Hepatic stellate cell (primary cell): ENCODE measurements around the gene PBX4.
"Not testable (repeated sequence)": the region's sequence is repeated elsewhere in the genome, so short reads cannot be mapped to it uniquely, and the experiment has no call there.

Experiments used
- DNase-seq: peaks from one replicate; pipeline ENCODE4 v3.0.0; 2011; ENCODE audit warnings: low spot score

The PBX4 gene

GRCh38 chr19:19618219-19619051, at the start of gene PBX4:
Gene PBX4 (minus strand): TSS chr19:19618687. CDS start chr19:19618629, 58 bp downstream.
- DNase-seq: peak; percentile 60

GRCh38 chr19:19665420-19665948, 47.0 kb upstream of the PBX4 start:
- not testable (repeated sequence) for DNase-seq

DNA sequence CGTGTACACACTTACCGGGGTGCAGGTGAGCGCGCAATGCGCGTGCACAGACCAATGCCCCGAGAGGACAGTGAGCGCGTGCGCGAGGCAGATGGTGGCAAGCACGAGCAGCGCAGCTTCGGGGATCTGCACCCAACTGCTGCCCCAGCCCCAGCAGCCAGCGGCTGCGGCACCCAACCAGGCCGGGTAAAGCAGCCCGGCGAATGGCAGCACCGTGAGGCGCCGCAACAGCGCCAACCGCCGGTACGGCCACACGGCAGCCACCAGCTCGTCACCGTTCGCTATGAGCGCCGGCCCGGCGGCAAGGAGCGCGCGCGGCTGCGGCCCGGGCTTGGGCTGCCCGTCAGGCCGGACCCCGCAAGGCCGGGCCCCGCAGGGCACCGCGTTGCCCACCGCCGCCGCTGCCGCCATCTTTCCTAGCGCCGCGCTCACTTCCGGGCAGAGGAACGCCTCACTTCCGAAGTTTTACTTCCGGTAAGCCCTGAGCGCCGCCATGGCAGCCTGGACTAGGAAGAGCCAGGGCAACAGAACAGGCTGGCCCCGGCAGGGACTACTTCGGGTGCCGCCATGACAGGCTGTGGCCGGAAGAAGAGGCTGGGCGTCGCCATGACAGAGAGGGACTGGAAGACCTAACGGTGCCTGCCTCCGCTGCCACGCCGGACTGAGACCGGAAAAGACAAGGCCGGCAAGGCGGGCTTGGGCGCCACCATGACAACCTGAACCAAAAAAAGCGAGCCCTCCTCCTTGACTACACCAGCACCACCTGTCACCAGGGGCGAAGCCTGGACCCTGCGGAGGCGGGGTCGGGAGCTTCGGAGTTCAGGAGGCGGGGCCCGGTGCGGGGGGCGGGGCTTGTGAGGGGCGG, 45.0 kb upstream of the PBX4 start, which contains the start of gene ATP13A1:
Gene ATP13A1 (minus strand): TSS at position 421 of the 865 bp plus-strand sequence. CDS start 10 bp downstream, at position 411.
- DNase-seq: peak; percentile 94

- DNase-seq: peak; percentile 29
These were observed 44.4 kb upstream of the PBX4 start for GRCh38 chr19:19662871-19663255.

DNA sequence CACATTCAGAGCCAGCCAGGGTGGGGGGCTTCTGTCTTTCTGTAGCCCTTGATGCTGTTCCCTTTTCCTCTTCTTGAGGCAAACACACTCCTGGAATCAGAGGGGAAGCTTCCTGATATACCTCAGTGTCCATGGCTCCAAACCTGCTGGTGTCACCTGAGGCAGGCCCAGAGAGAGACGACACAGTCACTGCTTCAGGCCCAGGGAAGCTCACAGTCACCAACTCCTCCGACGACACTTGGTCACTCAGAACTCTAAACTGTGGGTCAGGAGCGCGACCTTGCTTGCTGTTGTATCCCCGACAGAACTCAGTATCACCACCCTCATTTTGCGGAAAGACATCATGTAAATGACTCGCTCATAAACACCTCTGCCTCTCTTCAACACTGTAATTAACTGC, 43.9 kb upstream of the PBX4 start:
- no peak for DNase-seq

GRCh38 chr19:19661675-19662251, 43.3 kb upstream of the PBX4 start:
- peak; percentile 14 for DNase-seq

GRCh38 chr19:19661141-19661674, 42.7 kb upstream of the PBX4 start:
- no peak for DNase-seq

DNA sequence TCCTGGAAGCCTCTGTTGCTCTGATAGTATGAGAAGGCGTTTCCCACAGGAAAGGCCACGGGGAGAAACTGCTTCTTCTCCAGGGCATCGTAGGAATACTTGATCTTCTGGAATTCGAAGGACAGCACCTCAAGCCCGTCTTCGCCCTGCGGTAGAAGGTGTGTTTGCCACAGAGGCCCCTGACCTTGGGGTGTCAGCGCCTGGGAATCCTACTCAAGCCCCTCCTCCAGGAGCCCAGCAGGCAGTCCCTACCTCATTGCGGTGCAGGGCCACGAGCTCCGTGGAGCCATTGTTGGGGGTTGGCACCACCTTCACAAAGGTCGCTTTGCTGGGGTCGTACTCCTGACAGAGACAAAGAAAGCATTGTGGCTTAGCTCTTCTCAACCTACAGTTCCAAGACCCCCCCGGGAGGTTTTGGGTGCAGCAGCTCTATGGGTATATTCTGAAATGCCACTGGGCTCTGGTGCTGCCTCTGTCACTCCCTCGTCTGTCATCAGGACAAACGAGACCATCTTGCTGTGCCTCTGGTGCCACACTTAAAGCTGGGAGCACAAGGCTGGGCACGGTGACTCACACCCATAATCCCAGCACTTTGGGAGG, 41.3 kb upstream of the PBX4 start:
- no peak for DNase-seq

GRCh38 chr19:19657397-19657783, 38.9 kb upstream of the PBX4 start:
- DNase-seq: peak; percentile 2

- peak; percentile 3 for DNase-seq
These were observed 38.2 kb upstream of the PBX4 start for GRCh38 chr19:19656451-19657396.

- peak; percentile 2 for DNase-seq
These were observed 37.3 kb upstream of the PBX4 start for GRCh38 chr19:19655641-19656343.

DNA sequence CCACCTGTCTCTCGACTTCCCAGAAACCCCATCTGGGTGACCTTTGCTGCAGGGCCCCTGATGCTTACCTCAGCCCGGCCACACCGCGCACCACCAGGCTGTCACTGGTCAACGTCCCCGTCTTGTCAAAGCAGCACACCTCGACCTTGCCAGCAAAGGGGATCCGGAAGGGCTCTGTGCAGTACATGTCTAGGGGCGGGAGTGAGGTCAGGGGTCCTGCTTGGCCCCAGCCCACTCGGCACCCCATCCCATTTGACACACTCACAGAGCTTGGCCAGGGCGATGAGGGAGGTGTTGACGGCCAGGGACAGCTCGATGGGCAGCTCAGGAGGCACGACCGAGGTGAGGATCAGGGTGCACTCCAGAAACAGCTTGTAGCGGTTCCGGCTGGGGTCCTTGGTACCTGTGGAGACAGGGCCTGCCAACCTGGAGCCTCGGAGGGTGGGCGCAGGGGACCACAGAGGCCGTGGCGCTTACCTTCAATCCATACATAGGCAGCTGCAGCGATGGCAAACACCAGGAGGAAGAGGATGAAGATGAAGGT, 36.6 kb upstream of the PBX4 start:
- peak; percentile 3 for DNase-seq

GRCh38 chr19:19654441-19654840, 36.0 kb upstream of the PBX4 start:
- no peak for DNase-seq

DNA sequence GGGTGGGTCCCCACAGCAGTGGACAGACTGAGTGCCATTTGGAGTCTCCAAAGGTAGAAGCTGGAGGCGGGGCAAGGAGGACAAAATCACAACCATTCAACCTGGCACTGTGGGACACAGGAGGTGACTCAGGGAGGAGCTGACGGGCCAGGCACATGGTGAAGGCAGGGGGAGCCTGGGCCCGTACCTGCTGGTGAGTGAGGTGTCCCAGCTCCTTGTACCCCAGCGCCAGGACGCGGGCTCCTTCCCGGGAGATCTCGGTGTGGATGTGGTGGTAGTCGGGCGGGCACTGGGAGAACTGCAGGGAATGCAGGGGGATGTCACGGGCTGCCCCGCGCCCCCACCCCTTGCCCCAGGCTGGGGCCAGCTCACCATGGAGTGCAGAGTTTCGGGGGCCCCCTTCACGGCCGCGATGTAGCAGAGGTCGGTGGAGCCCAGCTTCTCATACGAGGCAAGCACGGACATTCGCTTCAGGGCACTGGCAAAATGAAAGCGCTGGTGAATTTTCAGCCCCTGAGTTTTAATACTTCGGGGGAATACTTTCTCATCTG, 35.2 kb upstream of the PBX4 start:
- no peak for DNase-seq

DNA sequence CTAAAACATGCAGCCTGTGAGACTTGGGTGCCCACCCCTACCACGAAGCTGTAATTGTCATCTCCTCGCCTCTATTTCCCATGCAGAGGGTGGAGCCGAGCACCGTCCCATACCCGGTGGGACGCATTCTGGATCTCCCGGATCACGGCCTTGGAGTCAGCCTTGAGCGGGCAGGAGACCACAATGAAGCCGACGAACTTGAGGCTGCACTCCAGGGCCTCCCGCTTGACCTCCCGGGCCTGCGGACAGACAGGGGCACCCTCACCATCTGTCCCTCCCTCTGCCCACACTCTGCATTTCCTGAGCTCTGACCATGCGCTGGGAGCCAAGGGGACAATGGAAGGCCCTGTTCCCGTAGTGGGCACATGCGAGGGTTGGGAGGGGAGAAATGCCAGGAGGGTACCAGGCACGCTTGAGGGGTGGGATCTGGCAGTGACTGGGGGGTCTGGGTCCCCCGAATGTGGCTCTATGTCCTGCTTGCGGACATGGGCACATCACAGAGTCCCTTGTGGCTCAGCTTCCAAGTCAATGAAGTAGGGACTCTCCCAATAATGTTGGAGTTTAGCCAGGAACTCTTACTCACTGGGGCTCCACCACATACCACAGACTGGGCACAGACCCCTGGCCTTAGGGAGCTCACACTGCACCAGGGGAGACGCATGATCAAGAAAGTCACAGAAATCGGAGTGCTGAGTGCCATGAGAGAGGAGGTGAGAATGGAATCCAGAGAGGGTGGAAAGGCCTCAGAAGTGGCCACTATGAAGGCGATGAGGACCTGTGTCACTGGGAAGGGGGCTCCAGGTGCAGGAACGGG, 34.2 kb upstream of the PBX4 start:
- no peak for DNase-seq

DNA sequence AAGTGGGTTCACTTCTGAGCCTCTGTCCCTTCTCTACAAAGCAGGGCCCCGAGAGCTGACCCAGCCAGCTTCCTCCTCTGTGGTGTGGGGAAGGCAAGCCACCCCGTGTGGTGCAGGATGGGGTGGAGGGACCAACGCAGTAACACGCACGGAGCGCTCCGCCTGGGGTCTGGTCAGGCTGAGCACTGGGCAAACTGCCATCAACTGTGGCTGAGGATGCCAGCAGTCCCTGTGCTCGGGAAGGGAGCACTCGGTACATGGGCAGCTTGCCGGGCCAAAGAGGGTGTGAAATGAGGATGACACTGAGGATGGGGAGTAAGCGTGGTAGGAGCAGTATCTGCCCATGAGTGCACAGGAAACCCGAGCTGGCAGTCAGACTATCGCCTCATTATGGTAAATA, 32.6 kb upstream of the PBX4 start:
- no peak for DNase-seq

GRCh38 chr19:19650331-19650730, 31.8 kb upstream of the PBX4 start:
- no peak for DNase-seq

DNA sequence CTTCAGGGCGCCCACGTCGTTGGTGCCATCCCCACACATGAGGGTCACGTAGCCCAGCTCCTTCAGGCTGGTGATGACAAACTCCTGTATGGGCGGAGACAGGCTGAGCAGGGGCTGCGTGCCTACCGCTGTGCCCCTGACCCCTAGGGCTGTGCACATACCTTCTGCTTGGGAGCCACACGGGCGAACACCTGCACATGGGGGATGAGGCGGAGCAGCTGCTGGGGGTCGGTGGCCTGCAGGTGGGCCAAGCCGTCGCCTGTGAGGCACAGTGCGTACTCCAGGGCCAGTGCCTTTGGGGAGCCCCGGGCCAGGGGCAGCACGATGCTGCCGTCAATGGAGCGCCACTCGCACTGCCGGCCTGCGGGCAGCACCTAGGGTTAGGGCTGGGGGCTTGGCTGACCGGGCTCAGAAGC, 31.1 kb upstream of the PBX4 start:
- DNase-seq: no peak
